Kidney epithelial cell (primary cell): ENCODE data around the gene ZPLD1. TPM values are rescaled to one million over a fixed set of nuclear protein-coding genes. Genes with fewer than 3 reads are reported as not detected.

Experiments
- DNase-seq: peaks from one replicate; pipeline ENCODE4 v3.0.0-alpha.2; 2010; ENCODE audit warnings: low read depth
- H3K27me3 ChIP-seq: 2 replicates; pipeline ENCODE4 v1.6.0; 2011; ENCODE audit warnings: low read length; ENCODE audit not compliant: control insufficient read depth, insufficient read depth
- H3K36me3 ChIP-seq: 2 replicates; pipeline ENCODE4 v1.5.1; 2011; ENCODE audit warnings: low read length; ENCODE audit not compliant: control insufficient read depth, insufficient read depth
- H3K4me3 ChIP-seq: 2 replicates; pipeline ENCODE4 v1.5.1; 2011; ENCODE audit warnings: low read depth, mild to moderate bottlenecking, control low read depth, low read length
- total RNA-seq: library from RNA; depleted of rRNA; stranded (reverse); fragments of >200 nt; gene quantifications from 2 replicates; pipeline ENCODE4 v1.2.3, GENCODE V29; 2015
- TF ChIP-seq, protein P1 (sequence below): IDR thresholded peaks from 2 replicates; pipeline ENCODE4 v1.5.1; 2011; ENCODE audit warnings: mild to moderate bottlenecking, moderate library complexity, low read length, control low read depth, inconsistent platforms; ENCODE audit not compliant: insufficient read depth, poor library complexity, severe bottlenecking

The ZPLD1 gene
- total RNA-seq, 1 donor from 2014 or later: 0.08 TPM

DNA sequence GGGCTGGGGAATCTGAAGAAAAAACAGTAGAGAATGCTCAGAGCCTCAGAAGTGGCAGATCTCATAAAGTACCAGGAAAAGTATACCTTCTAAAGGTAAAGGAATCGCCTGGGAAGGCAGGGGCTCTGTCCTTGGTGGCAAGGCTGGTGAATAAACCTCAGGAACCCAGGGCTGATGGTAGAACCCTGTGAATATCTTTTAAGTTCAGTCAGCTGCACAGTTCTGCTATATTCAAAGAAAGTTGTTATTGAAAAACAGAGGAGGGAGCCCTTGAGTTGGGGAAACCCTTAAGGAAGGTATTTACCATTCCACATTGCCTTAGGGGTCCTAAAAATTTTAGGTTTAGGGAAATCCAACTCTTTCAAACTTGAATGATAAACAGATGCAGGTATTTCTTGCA lies 31.2 kb downstream of the ZPLD1 start:
- H3K27me3 ChIP-seq: no peaks in the 10 kb centered on the region
- no peak overlapping the region for H3K4me3 ChIP-seq
- no peaks in the 10 kb centered on the region for H3K36me3 ChIP-seq
- no peak for DNase-seq
- TF ChIP-seq, protein P1, sequence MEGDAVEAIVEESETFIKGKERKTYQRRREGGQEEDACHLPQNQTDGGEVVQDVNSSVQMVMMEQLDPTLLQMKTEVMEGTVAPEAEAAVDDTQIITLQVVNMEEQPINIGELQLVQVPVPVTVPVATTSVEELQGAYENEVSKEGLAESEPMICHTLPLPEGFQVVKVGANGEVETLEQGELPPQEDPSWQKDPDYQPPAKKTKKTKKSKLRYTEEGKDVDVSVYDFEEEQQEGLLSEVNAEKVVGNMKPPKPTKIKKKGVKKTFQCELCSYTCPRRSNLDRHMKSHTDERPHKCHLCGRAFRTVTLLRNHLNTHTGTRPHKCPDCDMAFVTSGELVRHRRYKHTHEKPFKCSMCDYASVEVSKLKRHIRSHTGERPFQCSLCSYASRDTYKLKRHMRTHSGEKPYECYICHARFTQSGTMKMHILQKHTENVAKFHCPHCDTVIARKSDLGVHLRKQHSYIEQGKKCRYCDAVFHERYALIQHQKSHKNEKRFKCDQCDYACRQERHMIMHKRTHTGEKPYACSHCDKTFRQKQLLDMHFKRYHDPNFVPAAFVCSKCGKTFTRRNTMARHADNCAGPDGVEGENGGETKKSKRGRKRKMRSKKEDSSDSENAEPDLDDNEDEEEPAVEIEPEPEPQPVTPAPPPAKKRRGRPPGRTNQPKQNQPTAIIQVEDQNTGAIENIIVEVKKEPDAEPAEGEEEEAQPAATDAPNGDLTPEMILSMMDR: peak; percentile 32

GRCh38 chr3:102470066-102470465 lies 35.3 kb downstream of the ZPLD1 start:
- no peaks in the 10 kb centered on the region for H3K27me3 ChIP-seq
- DNase-seq: no peak
- no peak overlapping the region for H3K4me3 ChIP-seq
- H3K36me3 ChIP-seq: no peaks in the 10 kb centered on the region
- TF ChIP-seq, protein P1: no peak

- Histone ChIP-seq H3K4me3 (no peak overlapping the region), H3K36me3 (no peaks in the 10 kb centered on the region), H3K27me3 (no peaks in the 10 kb centered on the region)
- TF ChIP-seq, protein P1: peak; percentile 10
- DNase-seq: no peak
Measured at GRCh38 chr3:102471001-102471400, 36.2 kb downstream of the ZPLD1 start.

DNA sequence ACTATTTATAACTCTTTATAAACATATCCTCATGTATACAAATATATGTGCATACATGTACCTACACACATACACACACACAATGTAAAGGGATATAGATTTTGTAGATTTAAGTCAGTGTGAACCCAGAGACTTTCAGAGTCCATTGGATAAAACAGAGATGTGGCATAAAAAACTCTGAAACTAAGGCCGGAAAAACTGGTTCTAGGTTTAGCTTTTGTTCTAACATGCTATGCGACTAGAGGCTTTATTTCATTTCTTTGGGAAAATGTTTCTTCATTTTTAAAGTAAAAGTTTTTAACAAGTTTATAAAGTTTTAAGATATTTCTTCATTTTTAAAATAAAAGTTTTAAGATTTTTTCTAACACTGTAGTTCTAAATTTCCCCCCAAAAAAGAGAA lies 36.7 kb downstream of the ZPLD1 start:
- no peaks in the 10 kb centered on the region for H3K36me3 ChIP-seq
- H3K27me3 ChIP-seq: no peaks in the 10 kb centered on the region
- no peak overlapping the region for H3K4me3 ChIP-seq
- DNase-seq: no peak
- TF ChIP-seq, protein P1: no peak

DNA sequence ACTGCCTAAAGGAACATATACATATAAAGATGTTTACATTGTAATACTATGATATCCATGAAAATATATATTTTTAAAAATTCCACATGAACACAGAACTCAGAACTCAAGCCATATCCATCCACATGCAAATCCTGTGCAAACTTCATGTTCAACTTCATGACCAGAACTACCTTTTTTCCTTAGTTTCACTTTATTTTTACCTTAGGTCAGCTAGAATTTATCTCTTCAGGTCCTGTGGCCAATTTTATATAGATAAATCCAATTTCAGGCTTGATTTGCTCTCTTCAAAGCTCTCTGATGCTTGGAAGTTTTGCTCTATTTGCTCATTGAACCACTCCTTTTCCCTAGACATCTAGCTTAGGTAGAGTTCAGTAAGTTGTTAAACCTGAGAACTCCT lies 38.8 kb downstream of the ZPLD1 start:
- TF ChIP-seq, protein P1: no peak
- no peak overlapping the region for H3K4me3 ChIP-seq
- no peak for DNase-seq
- no peaks in the 10 kb centered on the region for H3K36me3 ChIP-seq
- H3K27me3 ChIP-seq: no peaks in the 10 kb centered on the region

DNA sequence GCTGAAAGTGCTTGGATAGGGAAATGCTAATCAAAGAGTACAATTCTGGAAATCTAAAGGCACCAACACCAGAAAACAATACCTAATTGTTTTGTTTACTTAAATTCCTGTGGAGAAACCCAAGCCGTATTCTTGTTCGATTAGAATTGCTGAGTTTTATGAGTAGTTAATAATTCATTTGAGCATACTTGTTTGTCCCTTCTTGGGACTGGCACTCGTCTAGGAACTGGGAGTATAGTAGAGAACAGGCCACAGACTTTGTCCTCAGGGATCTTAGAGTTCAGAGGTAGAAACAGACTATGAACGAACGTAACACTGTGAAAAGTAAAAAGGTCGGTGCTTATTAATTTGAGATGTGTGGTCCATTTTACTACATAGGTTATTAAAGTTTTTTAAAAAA lies 39.4 kb downstream of the ZPLD1 start:
- Histone ChIP-seq H3K36me3 (no peaks in the 10 kb centered on the region), H3K27me3 (no peaks in the 10 kb centered on the region), H3K4me3 (no peak overlapping the region)
- TF ChIP-seq, protein P1: no peak
- no peak for DNase-seq
